Karpas-422 (cell line): Measurements from ENCODE around the gene ASB11. TPM values are rescaled to one million over a fixed set of nuclear protein-coding genes. Genes with fewer than 3 reads are reported as not detected.

Experiments
- DNase-seq: peaks from one replicate; pipeline ENCODE4 v3.0.0-alpha.2; 2015
- H2AFZ ChIP-seq: fragments of 200-600 bp; sonication (generic); 2 replicates; pipeline ENCODE4 v1.6.1; 2014; ENCODE audit warnings: antibody characterized with exemption, low read length, mixed read lengths
- H3K27ac ChIP-seq: fragments of 200-600 bp; sonication (generic); 2 replicates; pipeline ENCODE4 v1.5.1; 2014; ENCODE audit warnings: mild to moderate bottlenecking, low read length, moderate library complexity
- H3K27me3 ChIP-seq: fragments of 200-600 bp; sonication (generic); 2 replicates; pipeline ENCODE4 v1.6.1; 2014; ENCODE audit warnings: low read length, mixed read lengths
- H3K36me3 ChIP-seq: fragments of 200-600 bp; sonication (generic); 2 replicates; pipeline ENCODE4 v1.6.1; 2014; ENCODE audit warnings: low read length, mixed read lengths; ENCODE audit not compliant: insufficient read depth
- H3K4me1 ChIP-seq: fragments of 200-600 bp; sonication (generic); 2 replicates; pipeline ENCODE4 v1.6.1; 2014; ENCODE audit warnings: mild to moderate bottlenecking, low read length, mixed read lengths
- H3K4me2 ChIP-seq: fragments of 200-600 bp; sonication (generic); 2 replicates; pipeline ENCODE4 v1.6.1; 2014; ENCODE audit warnings: low read length, low read depth, mild to moderate bottlenecking; ENCODE audit not compliant: poor library complexity, severe bottlenecking
- H3K4me3 ChIP-seq: fragments of 200-600 bp; sonication (generic); 2 replicates; pipeline ENCODE4 v1.5.1; 2014; ENCODE audit warnings: mild to moderate bottlenecking, antibody characterized with exemption, low read length, mixed read lengths
- H3K79me2 ChIP-seq: fragments of 200-600 bp; sonication (generic); 2 replicates; pipeline ENCODE4 v1.6.1; 2014; ENCODE audit warnings: mild to moderate bottlenecking, low read length, mixed read lengths
- H3K9ac ChIP-seq: fragments of 200-600 bp; sonication (generic); 2 replicates; pipeline ENCODE4 v1.6.0; 2014; ENCODE audit warnings: low read length
- H3K9me2 ChIP-seq: fragments of 200-600 bp; sonication (generic), shearing (Covaris generic); replicated peaks from 2 replicates; pipeline ENCODE4 v1.6.0; 2014; ENCODE audit warnings: mild to moderate bottlenecking, low read length, moderate library complexity; ENCODE audit not compliant: insufficient read depth
- H3K9me3 ChIP-seq: fragments of 300-700, 200-600 bp; sonication (generic); 2 replicates; pipeline ENCODE4 v1.6.1; 2014; ENCODE audit warnings: low read length, mixed read lengths
- H4K20me1 ChIP-seq: fragments of 200-600 bp; sonication (generic); 2 replicates; pipeline ENCODE4 v1.6.1; 2014; ENCODE audit warnings: mild to moderate bottlenecking, antibody characterized with exemption, low read length, low read depth; ENCODE audit not compliant: insufficient read depth
- total RNA-seq: library from RNA; depleted of rRNA; stranded (reverse); fragments of >200 nt; shearing (Covaris generic); gene quantifications from 2 replicates; pipeline ENCODE4 v1.2.3, GENCODE V29; 2014; ENCODE audit warnings: low replicate concordance; rRNA removed

ASB11 gene
- total RNA-seq, 1 experiment from 2014 or later = not detected

DNA sequence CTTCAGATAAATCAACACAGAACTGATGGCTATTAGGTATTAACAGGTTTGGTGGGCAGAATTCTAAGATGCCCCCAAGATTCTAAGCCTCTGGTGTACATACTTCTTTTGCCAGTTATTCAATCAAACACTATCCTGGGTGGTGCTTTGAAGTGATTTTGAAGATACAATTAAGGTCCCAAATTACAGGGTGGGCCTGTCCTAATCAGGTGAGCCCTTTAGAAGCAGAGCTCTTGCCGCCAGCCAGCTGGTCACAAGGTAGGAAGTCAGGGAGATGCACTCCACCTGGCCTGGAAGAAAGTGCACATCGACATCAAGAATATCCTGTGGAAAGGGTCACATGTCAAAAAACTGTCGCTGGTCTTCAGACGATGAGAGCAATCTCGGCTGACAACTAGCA is 75.0 kb downstream of the ASB11 start:
- no peaks in the 10 kb centered on the region for H3K27me3 ChIP-seq
- DNase-seq = no peak
- H3K4me1 ChIP-seq = no peaks in the 10 kb centered on the region
- H3K4me3 ChIP-seq = no peak overlapping the region
- no peak overlapping the region for H3K27ac ChIP-seq
- H3K9me2 ChIP-seq = no peaks in the 10 kb centered on the region
- H3K36me3 ChIP-seq = no peaks in the 10 kb centered on the region
- H3K9ac ChIP-seq = no peak overlapping the region
- no peaks in the 10 kb centered on the region for H4K20me1 ChIP-seq
- H2AFZ ChIP-seq = no peak overlapping the region
- no peaks in the 10 kb centered on the region for H3K9me3 ChIP-seq
- no peaks in the 10 kb centered on the region for H3K79me2 ChIP-seq
- no peak overlapping the region for H3K4me2 ChIP-seq

GRCh38 chrX:15236146-15236545 is 79.3 kb downstream of the ASB11 start:
- Histone ChIP-seq H3K9ac (no peak overlapping the region), H3K9me2 (no peaks in the 10 kb centered on the region), H3K79me2 (no peaks in the 10 kb centered on the region), H3K4me1 (no peaks in the 10 kb centered on the region), H3K27ac (no peak overlapping the region), H3K36me3 (no peaks in the 10 kb centered on the region), H2AFZ (no peak overlapping the region), H3K4me3 (no peak overlapping the region), H3K27me3 (no peaks in the 10 kb centered on the region), H3K9me3 (no peaks in the 10 kb centered on the region), H3K4me2 (no peak overlapping the region), H4K20me1 (no peaks in the 10 kb centered on the region)
- no peak for DNase-seq

GRCh38 chrX:15235001-15235400 is 80.4 kb downstream of the ASB11 start:
- Histone ChIP-seq H2AFZ (no peak overlapping the region), H3K79me2 (no peaks in the 10 kb centered on the region), H3K9me2 (no peaks in the 10 kb centered on the region), H3K4me2 (no peak overlapping the region), H4K20me1 (no peaks in the 10 kb centered on the region), H3K9me3 (no peaks in the 10 kb centered on the region), H3K27ac (no peak overlapping the region), H3K9ac (no peak overlapping the region), H3K36me3 (no peaks in the 10 kb centered on the region), H3K27me3 (no peaks in the 10 kb centered on the region), H3K4me1 (no peaks in the 10 kb centered on the region), H3K4me3 (no peak overlapping the region)
- no peak for DNase-seq

DNA sequence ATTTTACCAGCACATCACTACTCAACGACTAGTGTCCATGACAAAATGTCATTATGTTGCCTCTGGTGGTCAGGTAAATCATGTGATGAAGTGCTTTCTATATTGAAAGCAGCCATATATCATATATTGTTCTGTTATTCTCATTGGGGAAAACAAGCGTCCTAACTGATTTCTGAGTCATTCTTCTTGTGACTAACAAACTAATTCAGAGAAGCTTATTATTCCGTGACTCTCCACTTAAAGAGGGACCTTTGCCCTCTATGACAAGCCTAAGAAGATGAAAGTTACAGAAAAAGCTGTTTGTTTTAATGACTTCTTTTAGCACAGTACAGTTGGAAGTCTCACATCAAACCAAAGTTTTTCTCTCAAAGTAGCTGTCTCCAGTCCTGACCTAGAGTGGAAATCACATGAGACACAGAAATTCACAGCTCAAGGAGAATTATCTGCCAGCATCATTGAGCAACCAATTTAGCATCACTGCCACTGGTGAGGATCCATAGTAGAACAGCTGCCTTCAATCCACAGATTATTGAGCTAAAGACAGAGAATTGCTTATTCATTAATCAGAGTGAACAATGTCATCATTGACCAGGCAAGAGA is 81.9 kb downstream of the ASB11 start:
- H3K9me3 ChIP-seq = no peaks in the 10 kb centered on the region
- H3K9ac ChIP-seq = no peak overlapping the region
- no peak for DNase-seq
- H3K4me3 ChIP-seq = no peak overlapping the region
- no peak overlapping the region for H3K27ac ChIP-seq
- H3K4me2 ChIP-seq = no peak overlapping the region
- no peaks in the 10 kb centered on the region for H3K79me2 ChIP-seq
- no peaks in the 10 kb centered on the region for H3K4me1 ChIP-seq
- H3K27me3 ChIP-seq = no peaks in the 10 kb centered on the region
- H2AFZ ChIP-seq = no peak overlapping the region
- H4K20me1 ChIP-seq = no peaks in the 10 kb centered on the region
- H3K9me2 ChIP-seq = no peaks in the 10 kb centered on the region
- no peaks in the 10 kb centered on the region for H3K36me3 ChIP-seq

Other genes with a start within 250 kb of the ASB11 start
- not detected in 2 replicates for gene ASB9, start 45.6 kb downstream of the ASB11 start, total RNA-seq
- gene PIGA, start 19.9 kb upstream of the ASB11 start, total RNA-seq = 8.2 and 39.5 TPM in 2 replicates
- gene VEGFD, start 68.8 kb upstream of the ASB11 start, total RNA-seq = not detected in 2 replicates
- gene PIR, start 177.7 kb upstream of the ASB11 start, total RNA-seq = 0.72 TPM in 1 of 2 replicates, not detected in the other
- 8.2 and 11.1 TPM in 2 replicates for gene BMX, start 185.2 kb upstream of the ASB11 start, total RNA-seq